T47D (cell line): Measurements from ENCODE around the gene SLC35E3.
A peak's percentile ranks its signal among the peaks of the same experiment; 100 is the strongest.

Experiments used
- DNase-seq, 2 experiments: peaks; one replicate each; pipeline versions ENCODE4 v3.0.0 to v3.0.0-alpha.2; 2011 to 2012; ENCODE audit warnings: low read depth in 1 of 2, low spot score in 1 of 2
- JUND ChIP-seq: IDR thresholded peaks from 2 replicates; pipeline ENCODE4 v1.6.1; 2012; ENCODE audit warnings: low read depth
- in situ Hi-C: cut with HindIII; loops from 2 replicates; pipeline ENCODE4 v1.10.0; 2016; ENCODE audit warnings: low sequenced_read_pairs, low pct_unique_long_range_greater_than_20kb

Gene SLC35E3

GRCh38 chr12:68760806-68761441 is 14.9 kb downstream of the SLC35E3 start:
- no peak for TF ChIP-seq JUND
- in situ Hi-C loops, result no loop called here
- no peak for DNase-seq

GRCh38 chr12:68761442-68761812 is 15.5 kb downstream of the SLC35E3 start:
- DNase-seq, result no peak
- no peak for TF ChIP-seq JUND
- in situ Hi-C loops, result no loop called here

GRCh38 chr12:68761901-68762630 is 16.1 kb downstream of the SLC35E3 start:
- no peak for TF ChIP-seq JUND
- in situ Hi-C loops, result no loop called here

GRCh38 chr12:68762691-68763090 is 16.7 kb downstream of the SLC35E3 start:
- no peak for TF ChIP-seq JUND
- in situ Hi-C loops, result no loop called here
- DNase-seq, result no peak

More at GRCh38 chr12:68761901-68762630, 16.1 kb downstream of the SLC35E3 start:
- DNase-seq, result no peak

GRCh38 chr12:68765696-68766095 is 19.7 kb downstream of the SLC35E3 start:
- no peak for DNase-seq
- in situ Hi-C loops, result no loop called here
- TF ChIP-seq JUND, result no peak

- TF ChIP-seq JUND, result no peak
- no peak for DNase-seq
- in situ Hi-C loops, result no loop called here
Measured at GRCh38 chr12:68766646-68767045, 20.7 kb downstream of the SLC35E3 start.

- no peak for DNase-seq
- in situ Hi-C loops, result no loop called here
- TF ChIP-seq JUND, result no peak
Measured at GRCh38 chr12:68767191-68767590, 21.2 kb downstream of the SLC35E3 start.

- in situ Hi-C loops, result no loop called here
- TF ChIP-seq JUND, result no peak
- no peak for DNase-seq
Measured at GRCh38 chr12:68768431-68768939, 22.5 kb downstream of the SLC35E3 start.

- no peak for TF ChIP-seq JUND
- DNase-seq, result no peak
- in situ Hi-C loops, result no loop called here
Measured at GRCh38 chr12:68769941-68770340, 24.0 kb downstream of the SLC35E3 start.

- in situ Hi-C loops, result no loop called here
- peak in 1 of 2 experiments; percentile 31 for DNase-seq
- TF ChIP-seq JUND, result no peak
Measured at GRCh38 chr12:68771223-68771925, 25.4 kb downstream of the SLC35E3 start.

- DNase-seq, result no peak
- no peak for TF ChIP-seq JUND
Measured at GRCh38 chr12:68772714-68773113, 26.7 kb downstream of the SLC35E3 start.

GRCh38 chr12:68773582-68773981 is 27.6 kb downstream of the SLC35E3 start:
- DNase-seq, result no peak
- in situ Hi-C loops, result no loop called here
- no peak for TF ChIP-seq JUND

More at GRCh38 chr12:68772714-68773113, 26.7 kb downstream of the SLC35E3 start:
- in situ Hi-C loops, result no loop called here
